Measurements from ENCODE around the gene TBK1. TPM values are rescaled to one million over a fixed set of nuclear protein-coding genes. Genes with fewer than 3 reads are reported as not detected.

Gene TBK1
- total and polyA plus RNA-seq, 2 of the 13 experiments (the other 11 are each of a cell fraction or from before 2014, with no cell fraction given), result 10.3 to 25.2 TPM

DNA sequence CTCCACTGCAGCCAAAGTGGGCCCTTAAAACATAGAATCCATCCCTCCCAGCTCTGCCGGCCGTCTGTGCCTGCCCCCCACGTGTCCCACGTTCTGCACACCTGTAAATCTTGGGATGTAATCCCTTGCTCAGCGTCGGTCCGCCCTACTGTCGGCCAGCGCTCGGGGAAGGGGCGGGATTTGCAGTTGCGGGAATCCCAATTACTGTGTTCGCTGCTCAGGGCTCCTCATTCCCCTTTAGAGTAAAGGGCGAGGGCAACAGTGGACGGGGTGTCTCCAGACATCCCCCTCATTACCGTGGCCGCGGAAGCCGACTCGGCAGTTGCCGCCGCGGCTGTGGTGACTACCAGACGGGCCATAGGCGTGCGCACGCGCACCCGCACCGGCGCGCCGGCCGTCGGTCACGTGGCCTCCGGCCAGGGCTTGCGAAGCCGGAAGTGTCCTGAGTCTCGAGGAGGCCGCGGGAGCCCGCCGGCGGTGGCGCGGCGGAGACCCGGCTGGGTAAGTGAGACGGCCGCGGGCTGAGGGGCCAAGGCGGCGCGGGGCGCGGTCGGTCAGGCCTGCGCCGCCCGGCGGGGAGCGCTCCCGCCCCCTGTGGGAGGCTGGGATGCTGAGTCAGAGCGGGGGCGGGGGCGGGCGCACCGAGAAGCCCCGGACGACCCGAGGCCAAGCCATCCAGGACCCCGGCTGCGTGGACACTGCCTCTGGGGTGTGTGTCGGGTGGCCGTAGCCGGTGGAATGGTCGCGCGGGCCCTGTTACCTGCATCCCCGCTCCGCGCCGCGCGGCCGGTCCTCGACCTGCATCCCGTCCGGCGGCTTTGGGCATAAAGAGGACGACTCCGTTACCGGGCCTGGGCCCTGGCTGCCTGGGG lies at the start of gene TBK1 (continued):
- TF ChIP-seq, protein P1, sequence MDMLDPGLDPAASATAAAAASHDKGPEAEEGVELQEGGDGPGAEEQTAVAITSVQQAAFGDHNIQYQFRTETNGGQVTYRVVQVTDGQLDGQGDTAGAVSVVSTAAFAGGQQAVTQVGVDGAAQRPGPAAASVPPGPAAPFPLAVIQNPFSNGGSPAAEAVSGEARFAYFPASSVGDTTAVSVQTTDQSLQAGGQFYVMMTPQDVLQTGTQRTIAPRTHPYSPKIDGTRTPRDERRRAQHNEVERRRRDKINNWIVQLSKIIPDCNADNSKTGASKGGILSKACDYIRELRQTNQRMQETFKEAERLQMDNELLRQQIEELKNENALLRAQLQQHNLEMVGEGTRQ (IDR thresholded peaks at IDR 0.05; ENCODE audit: low read depth, low read length), result peak; percentile 92
- TF ChIP-seq, protein P1 (CRISPR knock-in tag; IDR thresholded peaks at IDR 0.05; ENCODE audit: borderline replicate concordance), result peak; percentile 90; the same call in 1 of the 2 replicates
- peak; percentile 61; the same call in 1 of the 2 replicates for TF ChIP-seq SATB2 (CRISPR knock-in tag; IDR thresholded peaks at IDR 0.05)
- 0 out of 2 replicates have a peak, but pooled peaks have one; percentile 32 for TF ChIP-seq ZNF367 (CRISPR knock-in tag; IDR thresholded peaks at IDR 0.05; ENCODE audit: borderline replicate concordance)
- peak; percentile 58; the same call in 1 of the 2 replicates for TF ChIP-seq PATZ1 (CRISPR knock-in tag; IDR thresholded peaks at IDR 0.05)
- TF ChIP-seq, protein P2, sequence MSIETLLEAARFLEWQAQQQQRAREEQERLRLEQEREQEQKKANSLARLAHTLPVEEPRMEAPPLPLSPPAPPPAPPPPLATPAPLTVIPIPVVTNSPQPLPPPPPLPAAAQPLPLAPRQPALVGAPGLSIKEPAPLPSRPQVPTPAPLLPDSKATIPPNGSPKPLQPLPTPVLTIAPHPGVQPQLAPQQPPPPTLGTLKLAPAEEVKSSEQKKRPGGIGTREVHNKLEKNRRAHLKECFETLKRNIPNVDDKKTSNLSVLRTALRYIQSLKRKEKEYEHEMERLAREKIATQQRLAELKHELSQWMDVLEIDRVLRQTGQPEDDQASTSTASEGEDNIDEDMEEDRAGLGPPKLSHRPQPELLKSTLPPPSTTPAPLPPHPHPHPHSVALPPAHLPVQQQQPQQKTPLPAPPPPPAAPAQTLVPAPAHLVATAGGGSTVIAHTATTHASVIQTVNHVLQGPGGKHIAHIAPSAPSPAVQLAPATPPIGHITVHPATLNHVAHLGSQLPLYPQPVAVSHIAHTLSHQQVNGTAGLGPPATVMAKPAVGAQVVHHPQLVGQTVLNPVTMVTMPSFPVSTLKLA (IDR thresholded peaks at IDR 0.05), result peak; percentile 41
- TF ChIP-seq CREM (IDR thresholded peaks at IDR 0.05), result no peak
- TF ChIP-seq CREM (CRISPR knock-in tag; IDR thresholded peaks at IDR 0.05), result no peak
- peak; percentile 90 for TF ChIP-seq ELF1 (CRISPR knock-in tag; IDR thresholded peaks at IDR 0.05)
- TF ChIP-seq ZNF160 (CRISPR knock-in tag; IDR thresholded peaks at IDR 0.05), result 0 out of 2 replicates have a peak, but pooled peaks have one; percentile 49
- no peak for TF ChIP-seq ZNF737 (CRISPR knock-in tag; IDR thresholded peaks at IDR 0.05; ENCODE audit: borderline replicate concordance)
- TF ChIP-seq ZNF446 (CRISPR knock-in tag; IDR thresholded peaks at IDR 0.05), result peak; percentile 87
- no peak for TF ChIP-seq ATM (IDR thresholded peaks at IDR 0.05; ENCODE audit: borderline replicate concordance)
- TF ChIP-seq NR2F6 (IDR thresholded peaks at IDR 0.05), result no peak
- TF ChIP-seq NR2F6 (CRISPR knock-in tag; IDR thresholded peaks at IDR 0.05), result no peak
- TF ChIP-seq AFF4 (CRISPR knock-in tag; IDR thresholded peaks at IDR 0.05), result no peak
- no peak for TF ChIP-seq CSRNP2 (CRISPR knock-in tag; conservative IDR thresholded peaks at IDR 0.05; ENCODE audit: low read depth)
